Hepatocyte (in vitro differentiated cells): ENCODE data around the gene GBP2. TPM values are rescaled to one million over a fixed set of nuclear protein-coding genes. Genes with fewer than 3 reads are reported as not detected.

Experiments
- DNase-seq: peaks from one replicate; pipeline ENCODE4 v3.0.0-alpha.2; 2016; ENCODE audit warnings: low spot score
- H2AFZ ChIP-seq: fragments of 200-600 bp; sonication (generic); 2 replicates; pipeline ENCODE4 v1.6.0; 2016; ENCODE audit warnings: antibody characterized with exemption, mild to moderate bottlenecking
- H3K27ac ChIP-seq: fragments of 200-600 bp; sonication (generic); 2 replicates; pipeline ENCODE4 v1.5.1; 2016; ENCODE audit warnings: mild to moderate bottlenecking
- H3K27me3 ChIP-seq: fragments of 200-600 bp; sonication (generic); 2 replicates; pipeline ENCODE4 v1.6.1; 2016
- H3K36me3 ChIP-seq: fragments of 200-600 bp; sonication (generic); replicated peaks from 2 replicates; pipeline ENCODE4 v1.5.1; 2016; ENCODE audit warnings: low read depth; ENCODE audit not compliant: insufficient read depth
- H3K4me1 ChIP-seq: fragments of 200-600 bp; sonication (generic); 2 replicates; pipeline ENCODE4 v1.5.1; 2016; ENCODE audit warnings: mild to moderate bottlenecking, moderate library complexity; ENCODE audit not compliant: insufficient read depth
- H3K4me2 ChIP-seq: fragments of 200-600 bp; sonication (generic); 2 replicates; pipeline ENCODE4 v1.6.0; 2016
- H3K4me3 ChIP-seq: fragments of 200-600 bp; sonication (generic); 2 replicates; pipeline ENCODE4 v1.5.1; 2016; ENCODE audit warnings: mild to moderate bottlenecking
- H3K79me2 ChIP-seq: fragments of 200-600 bp; sonication (generic); 2 replicates; pipeline ENCODE4 v1.6.0; 2017; ENCODE audit warnings: mild to moderate bottlenecking
- H3K9me2 ChIP-seq: fragments of 200-600 bp; sonication (generic); replicated peaks from 2 replicates; pipeline ENCODE4 v1.6.0; 2017; ENCODE audit warnings: mild to moderate bottlenecking; ENCODE audit not compliant: insufficient read depth
- H3K9me3 ChIP-seq: fragments of 200-600 bp; sonication (generic); 2 replicates; pipeline ENCODE4 v1.5.1; 2016; ENCODE audit warnings: low read depth, mild to moderate bottlenecking
- H4K20me1 ChIP-seq: fragments of 200-600 bp; sonication (generic); 2 replicates; pipeline ENCODE4 v1.6.0; 2016; ENCODE audit warnings: mild to moderate bottlenecking; ENCODE audit not compliant: insufficient read depth, poor library complexity, severe bottlenecking
- EZH2 ChIP-seq: fragments of 200-600 bp; sonication (generic); IDR thresholded peaks from 2 replicates; pipeline ENCODE4 v1.6.1; 2016; ENCODE audit warnings: antibody characterized with exemption, mild to moderate bottlenecking, borderline replicate concordance
- EZH2phosphoT487 ChIP-seq: fragments of 200-600 bp; sonication (generic); IDR thresholded peaks from one replicate; pipeline ENCODE4 v1.6.1; 2018; ENCODE audit warnings: antibody characterized with exemption, mild to moderate bottlenecking, low read depth, moderate library complexity; ENCODE audit not compliant: unreplicated experiment, severe bottlenecking
- WGBS: methylation state at CpG from one replicate; pipeline ENCODE4 v1.1.6; 2016; ENCODE audit warnings: low lambda C conversion rate; ENCODE audit errors: missing lambda C conversion rate; 5-methylcytosine and 5-hydroxymethylcytosine counted together
- polyA plus RNA-seq: library from polyadenylated mRNA; unstranded; fragments of >200 nt; fragmentation: Nextera tagmentation; extraction: Ambion mirVana; gene quantifications from 2 replicates; pipeline ENCODE4 v1.2.1, GENCODE V29; 2016
- total RNA-seq: library from RNA; depleted of rRNA; stranded (reverse); fragments of >200 nt; gene quantifications from 2 replicates; pipeline ENCODE4 v1.2.3, GENCODE V29; 2014
- TF ChIP-seq, protein P1 (sequence below): fragments of 200-600 bp; sonication (generic); IDR thresholded peaks from 2 replicates; pipeline ENCODE4 v1.5.1; 2016; ENCODE audit warnings: antibody characterized with exemption, mild to moderate bottlenecking; ENCODE audit not compliant: poor library complexity

GBP2 gene
- total and polyA plus RNA-seq, 2 experiments from 2014 or later, result 11.0 to 31.7 TPM

GRCh38 chr1:89069951-89070350, 56.0 kb downstream of the GBP2 start:
- Histone ChIP-seq H3K79me2 (no peaks in the 10 kb centered on the region), H3K4me2 (no peak overlapping the region), H3K27ac (no peak overlapping the region), H4K20me1 (no peaks in the 10 kb centered on the region), H2AFZ (no peak overlapping the region), H3K9me2 (no peaks in the 10 kb centered on the region), H3K4me3 (no peak overlapping the region), H3K27me3 (no peaks in the 10 kb centered on the region), H3K9me3 (no peaks in the 10 kb centered on the region), H3K36me3 (no peaks in the 10 kb centered on the region), H3K4me1 (no peaks in the 10 kb centered on the region)
- TF ChIP-seq EZH2phosphoT487 (no peak), EZH2 (no peak)
- DNase-seq, result no peak
- 95% methylated on average over 2 of the region's 2 CpGs for WGBS

DNA sequence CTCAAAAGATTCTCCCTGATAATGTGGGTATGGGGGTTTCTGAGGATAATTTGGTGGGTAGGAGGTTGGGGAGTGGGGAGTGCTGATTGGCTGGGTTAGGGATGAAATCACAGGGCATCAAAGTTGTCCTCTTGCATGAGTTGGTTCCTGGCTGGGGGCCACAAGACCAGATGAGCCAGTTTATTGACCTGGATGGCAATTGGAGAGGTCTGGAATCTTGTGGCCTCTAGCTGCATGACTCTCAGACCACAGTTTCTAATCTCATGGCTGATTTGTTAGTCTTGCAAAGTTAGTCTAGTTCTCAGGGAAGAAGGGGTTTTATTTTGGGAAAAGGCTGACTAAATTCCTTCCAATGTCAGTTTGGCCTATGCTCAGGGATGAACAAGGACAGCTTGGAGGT, 57.6 kb downstream of the GBP2 start:
- H3K27me3 ChIP-seq, result no peaks in the 10 kb centered on the region
- no peaks in the 10 kb centered on the region for H3K36me3 ChIP-seq
- H3K4me1 ChIP-seq, result peaks cover 6% of the 10 kb centered on the region
- no peak overlapping the region for H2AFZ ChIP-seq
- H3K4me2 ChIP-seq, result no peak overlapping the region
- no peak overlapping the region for H3K4me3 ChIP-seq
- no peaks in the 10 kb centered on the region for H3K9me3 ChIP-seq
- no peaks in the 10 kb centered on the region for H3K9me2 ChIP-seq
- no peak for TF ChIP-seq EZH2
- no peak for TF ChIP-seq EZH2phosphoT487
- TF ChIP-seq, protein P1, sequence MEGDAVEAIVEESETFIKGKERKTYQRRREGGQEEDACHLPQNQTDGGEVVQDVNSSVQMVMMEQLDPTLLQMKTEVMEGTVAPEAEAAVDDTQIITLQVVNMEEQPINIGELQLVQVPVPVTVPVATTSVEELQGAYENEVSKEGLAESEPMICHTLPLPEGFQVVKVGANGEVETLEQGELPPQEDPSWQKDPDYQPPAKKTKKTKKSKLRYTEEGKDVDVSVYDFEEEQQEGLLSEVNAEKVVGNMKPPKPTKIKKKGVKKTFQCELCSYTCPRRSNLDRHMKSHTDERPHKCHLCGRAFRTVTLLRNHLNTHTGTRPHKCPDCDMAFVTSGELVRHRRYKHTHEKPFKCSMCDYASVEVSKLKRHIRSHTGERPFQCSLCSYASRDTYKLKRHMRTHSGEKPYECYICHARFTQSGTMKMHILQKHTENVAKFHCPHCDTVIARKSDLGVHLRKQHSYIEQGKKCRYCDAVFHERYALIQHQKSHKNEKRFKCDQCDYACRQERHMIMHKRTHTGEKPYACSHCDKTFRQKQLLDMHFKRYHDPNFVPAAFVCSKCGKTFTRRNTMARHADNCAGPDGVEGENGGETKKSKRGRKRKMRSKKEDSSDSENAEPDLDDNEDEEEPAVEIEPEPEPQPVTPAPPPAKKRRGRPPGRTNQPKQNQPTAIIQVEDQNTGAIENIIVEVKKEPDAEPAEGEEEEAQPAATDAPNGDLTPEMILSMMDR, result no peak
- H4K20me1 ChIP-seq, result no peaks in the 10 kb centered on the region
- no peak overlapping the region for H3K27ac ChIP-seq
- no peaks in the 10 kb centered on the region for H3K79me2 ChIP-seq
- DNase-seq, result no peak

DNA sequence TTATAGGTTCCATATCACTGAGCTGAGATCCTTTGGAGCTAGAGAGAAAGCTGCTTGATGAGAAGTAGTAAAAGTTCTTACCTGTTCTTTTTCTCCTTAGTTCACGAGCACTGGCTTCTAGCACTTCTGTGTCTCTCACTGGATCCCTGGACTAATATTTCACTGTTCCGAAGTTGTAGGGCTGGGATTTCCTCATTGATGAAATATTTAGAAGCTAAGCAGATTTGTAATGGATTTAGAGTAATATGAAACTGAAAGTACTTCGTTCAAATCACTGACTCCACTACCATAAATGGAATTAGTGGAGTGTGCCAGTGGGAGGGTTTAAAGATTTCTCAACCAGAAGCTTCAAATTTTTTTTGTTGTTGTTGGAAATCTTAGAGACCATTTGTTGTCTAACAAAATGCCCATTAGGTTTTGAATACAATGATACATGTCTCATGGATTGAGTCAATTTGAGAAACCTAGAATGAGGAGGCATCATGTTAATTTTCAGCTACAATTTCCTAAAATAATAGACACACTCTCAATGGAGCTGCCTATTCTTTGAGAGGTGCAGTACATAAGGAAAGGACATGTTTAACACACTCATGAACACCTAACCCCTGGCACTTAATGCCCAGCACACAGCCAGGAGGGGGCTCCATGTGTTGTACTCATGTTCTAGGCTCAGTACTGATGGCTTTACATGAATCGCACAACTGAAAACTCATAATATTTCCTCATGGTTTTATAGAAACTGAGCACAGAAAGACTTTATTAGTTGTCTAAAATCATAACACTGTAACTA, 60.6 kb downstream of the GBP2 start, which contains the start of gene GBP1:
GBP1 (minus strand) TSS at position 130 of the 790 bp plus-strand sequence. CDS start 1,974 bp downstream, outside the sequence.
- Histone ChIP-seq H3K4me3 (peak within 1 kb of the TSS; percentile 1), H2AFZ (no peak within 1 kb of the TSS), H3K9me2 (no peaks in the 10 kb centered on the region), H3K9me3 (no peaks in the 10 kb centered on the region), H3K4me1 (peaks cover 6% of the 10 kb centered on the region), H3K79me2 (no peaks in the 10 kb centered on the region), H3K36me3 (no peaks in the 10 kb centered on the region), H3K4me2 (peak within 1 kb of the TSS; percentile 59), H3K27ac (peak within 1 kb of the TSS; percentile 69), H3K27me3 (no peaks in the 10 kb centered on the region), H4K20me1 (no peaks in the 10 kb centered on the region)
- DNase-seq, result peak; percentile 40
- TF ChIP-seq, protein P1, result no peak
- no peak for TF ChIP-seq EZH2
- no peak for TF ChIP-seq EZH2phosphoT487
- WGBS, result 69% methylated on average over 4 of the region's 4 CpGs

DNA sequence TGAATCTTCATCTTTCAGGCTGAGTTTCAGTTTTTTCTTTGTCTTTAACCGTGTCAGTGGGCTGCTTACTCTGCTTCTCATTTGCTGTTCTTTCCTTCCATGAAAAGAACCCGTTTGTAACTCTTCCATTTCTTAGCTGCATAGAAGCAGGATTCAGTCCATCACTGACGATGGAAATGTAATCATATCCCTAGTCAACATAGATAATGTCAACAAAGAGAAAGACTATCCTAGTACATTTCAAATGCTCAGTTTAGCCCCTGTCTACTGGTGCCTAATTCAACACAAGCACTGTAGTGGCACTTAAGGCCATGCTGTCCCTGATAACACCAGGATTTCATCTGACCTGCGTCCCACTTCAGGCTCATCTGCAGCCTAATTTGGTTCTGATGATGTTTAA, 61.3 kb downstream of the GBP2 start:
- DNase-seq, result no peak
- Histone ChIP-seq H3K36me3 (no peaks in the 10 kb centered on the region), H3K27me3 (no peaks in the 10 kb centered on the region), H3K79me2 (no peaks in the 10 kb centered on the region), H3K4me1 (peaks cover 6% of the 10 kb centered on the region), H2AFZ (no peak overlapping the region), H4K20me1 (no peaks in the 10 kb centered on the region), H3K4me2 (peak overlapping the region; percentile 59), H3K4me3 (peak overlapping the region; percentile 1), H3K9me3 (no peaks in the 10 kb centered on the region), H3K9me2 (no peaks in the 10 kb centered on the region), H3K27ac (peak overlapping the region; percentile 69)
- TF ChIP-seq EZH2phosphoT487 (no peak), EZH2 (no peak)
- TF ChIP-seq, protein P1, result no peak
- 39% methylated on average over 4 of the region's 4 CpGs for WGBS
